B cell (primary cell): ENCODE data around the gene SLC35G2. TPM values are rescaled to one million over a fixed set of nuclear protein-coding genes. Genes with fewer than 3 reads are reported as not detected.
"Not testable (repeated sequence)": the region's sequence is repeated elsewhere in the genome, so short reads cannot be mapped to it uniquely, and the experiment has no call there.

Experiments
- ATAC-seq: fragments of 200-7000 bp; cut with Tn5 transposase; one replicate; pipeline ENCODE4 v1.10.0; 2021; ENCODE audit warnings: low read depth, mild to moderate bottlenecking, moderate number of reproducible peaks, moderate library complexity
- CTCF ChIA-PET: fragments of 350-600 bp; sonication (Branson Sonifier 250); formaldehyde crosslinking; loops from one replicate; lab custom pipeline; 2021; ENCODE audit warnings: antibody characterized with exemption, inconsistent platforms; lab: Charles Lee
- POLR2A ChIA-PET: fragments of 350-600 bp; sonication (Branson Sonifier 250); formaldehyde crosslinking; loops from one replicate; lab custom pipeline; 2021; ENCODE audit warnings: antibody characterized with exemption; lab: Charles Lee
- DNase-seq: peaks from one replicate; pipeline ENCODE4 v3.0.0; 2013
- H2AFZ ChIP-seq: 2 replicates; pipeline ENCODE4 v1.6.1; 2012; ENCODE audit warnings: mild to moderate bottlenecking, low read depth, low read length; ENCODE audit not compliant: insufficient read depth, poor library complexity, severe bottlenecking
- H3K27ac ChIP-seq, 2 donors: 1 replicate in 1 of 2; 2 replicates in 1 of 2; pipeline ENCODE4 v1.5.1; 2012 to 2013; ENCODE audit warnings: low read length in 2 of 2, mild to moderate bottlenecking in 2 of 2, moderate library complexity in 1 of 2
- H3K27me3 ChIP-seq, 4 experiments: fragments of 200-600 bp in 1 of 4; sonication (generic) in 1 of 4; replicated peaks in 1 of 4; 1 replicate in 2 of 4; 2 replicates in 2 of 4; pipeline versions ENCODE4 v1.6.1 to v1.7.0; 2013 to 2016; ENCODE audit warnings: low read length in 3 of 4, mild to moderate bottlenecking in 2 of 4, mixed read lengths in 1 of 4, moderate library complexity in 1 of 4; ENCODE audit not compliant: insufficient read depth in 4 of 4, control insufficient read depth in 3 of 4; ENCODE audit errors: control extremely low read depth in 1 of 4
- H3K36me3 ChIP-seq, 2 experiments: replicated peaks in 1 of 2; 1 replicate in 1 of 2; 2 replicates in 1 of 2; pipeline versions ENCODE4 v1.6.1 to v1.7.1; 2013; ENCODE audit warnings: low read length in 1 of 2; ENCODE audit not compliant: insufficient read depth in 2 of 2, control insufficient read depth in 1 of 2; ENCODE audit errors: control extremely low read depth in 1 of 2, extremely low read depth in 1 of 2
- H3K4me1 ChIP-seq, 2 donors: fragments of 200-600 bp in 1 of 2; sonication (generic) in 1 of 2; 1 replicate in 1 of 2; 2 replicates in 1 of 2; pipeline versions ENCODE4 v1.5.1 to v1.6.1; 2013 to 2017; ENCODE audit warnings: low read length in 2 of 2; ENCODE audit not compliant: control insufficient read depth in 2 of 2, insufficient read depth in 2 of 2
- H3K4me2 ChIP-seq: replicated peaks from 2 replicates; pipeline ENCODE3; 2012; ENCODE audit warnings: mild to moderate bottlenecking, low read depth, low read length; ENCODE audit not compliant: poor library complexity, severe bottlenecking
- H3K4me3 ChIP-seq, 5 experiments: fragments of 200-600 bp in 1 of 5; sonication (generic) in 1 of 5; 1 replicate in 3 of 5; 2 replicates in 2 of 5; pipeline versions ENCODE4 v1.5.1 to v1.7.0; 2011 to 2016; ENCODE audit warnings: low read length in 4 of 5, mild to moderate bottlenecking in 4 of 5, low read depth in 2 of 5, control low read depth in 1 of 5, moderate library complexity in 1 of 5; ENCODE audit not compliant: insufficient read depth in 1 of 5; ENCODE audit errors: control extremely low read depth in 1 of 5, extremely low read depth in 1 of 5
- H3K79me2 ChIP-seq: fragments of 200-600 bp; sonication (generic); one replicate; pipeline ENCODE4 v1.6.0; 2016; ENCODE audit warnings: low read length; ENCODE audit not compliant: control insufficient read depth, insufficient read depth
- H3K9ac ChIP-seq: fragments of 200-600 bp; sonication (generic); 2 replicates; pipeline ENCODE4 v1.6.1; 2017; ENCODE audit warnings: mild to moderate bottlenecking, low read length, moderate library complexity
- H3K9me3 ChIP-seq, 3 donors: one replicate each; pipeline versions ENCODE4 v1.6.1 to v1.7.1; 2013; ENCODE audit warnings: low read length in 2 of 3; ENCODE audit not compliant: control insufficient read depth in 2 of 3, insufficient read depth in 1 of 3; ENCODE audit errors: control extremely low read depth in 1 of 3
- H4K20me1 ChIP-seq: 2 replicates; pipeline ENCODE4 v1.6.0; 2012; ENCODE audit warnings: mild to moderate bottlenecking, low read length; ENCODE audit not compliant: insufficient read depth, control insufficient read depth, poor library complexity, severe bottlenecking
- H3K27ac Mint-ChIP-seq: one replicate; pipeline ENCODE4 v1.8.0; 2021; ENCODE audit warnings: mixed read lengths
- H3K27me3 Mint-ChIP-seq: one replicate; pipeline ENCODE4 v1.8.0; 2021; ENCODE audit warnings: mixed read lengths
- H3K4me1 Mint-ChIP-seq: one replicate; pipeline ENCODE4 v1.8.0; 2021; ENCODE audit warnings: mixed read lengths
- H3K4me3 Mint-ChIP-seq: one replicate; pipeline ENCODE4 v1.8.0; 2021; ENCODE audit warnings: mixed read lengths
- H3K9me3 Mint-ChIP-seq: one replicate; pipeline ENCODE4 v1.8.0; 2022; ENCODE audit warnings: mixed read lengths; ENCODE audit not compliant: insufficient read depth
- CTCF ChIP-seq: fragments of 200-600 bp; IDR thresholded peaks from one replicate; pipeline ENCODE4 v1.8.0; 2022; ENCODE audit warnings: antibody characterized with exemption, mild to moderate bottlenecking
- EZH2 ChIP-seq: IDR thresholded peaks from 2 replicates; pipeline ENCODE4 v1.6.1; 2012; ENCODE audit warnings: borderline replicate concordance, low read depth, mild to moderate bottlenecking, moderate library complexity, low read length; ENCODE audit not compliant: insufficient read depth, poor library complexity, severe bottlenecking
- WGBS: methylation state at CpG from one replicate; pipeline ENCODE4 v1.1.5; 2013; ENCODE audit warnings: missing lambda C conversion rate; ENCODE audit not compliant: insufficient coverage; 5-methylcytosine and 5-hydroxymethylcytosine counted together
- intact Hi-C: fragments of 100-400 bp; cut with micrococcal nuclease; formaldehyde crosslinking; loops from one replicate; pipeline ENCODE4 v1.10.0; 2022
- polyA plus RNA-seq: library from polyadenylated mRNA; depleted of rRNA; stranded (reverse); fragments of >200 nt; gene quantifications from 2 replicates; pipeline ENCODE4 v1.2.3, GENCODE V29; 2012
- total RNA-seq, 2 donors: library from RNA; stranded (reverse); fragments of 120-200 nt in 1 of 2; gene quantifications; 1 replicate in 1 of 2; 2 replicates in 1 of 2; pipeline versions ENCODE4 v1.2.3 to v1.2.4, GENCODE V29; 2013 to 2022

Gene SLC35G2
- total and polyA plus RNA-seq, 2 donors (not counting 1 experiment from before 2014, with no cell fraction given): 0.07 to 9.4 TPM

DNA sequence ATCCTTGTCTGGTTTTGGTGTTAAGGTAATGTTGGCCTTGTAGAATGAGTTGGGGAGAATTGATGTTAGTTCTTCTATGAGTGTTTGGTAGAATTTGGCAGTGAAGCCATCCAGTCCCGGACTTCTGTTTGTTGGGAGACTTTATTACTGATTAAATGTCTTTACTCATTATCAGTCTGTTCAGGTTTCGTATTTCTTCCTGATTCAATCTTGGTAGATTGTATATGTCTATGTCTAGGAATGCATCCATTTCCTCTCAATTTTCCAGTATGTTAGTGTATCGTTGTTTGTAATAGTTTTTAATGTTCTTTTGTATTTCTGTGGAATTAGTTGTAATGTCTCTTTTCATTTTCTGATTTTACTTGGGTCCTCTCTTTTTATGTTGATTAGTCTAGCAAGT, 82.5 kb downstream of the SLC35G2 start:
- Histone ChIP-seq H4K20me1 (peaks cover 15% of the 10 kb centered on the region), H3K9me3 (peaks cover 0 to 28% (median 22%) of the 10 kb centered on the region in 3 donors), H3K27ac (peak overlapping the region in 1 of 2 donors; percentile 24), H3K36me3 (peaks cover 0 to 13% of the 10 kb centered on the region in 2 experiments), H3K9ac (no peak overlapping the region), H3K27me3 (no peaks in the 10 kb centered on the region), H2AFZ (no peak overlapping the region), H3K79me2 (peaks cover 94% of the 10 kb centered on the region), H3K4me1 (peaks cover 25 to 50% of the 10 kb centered on the region in 2 donors), H3K4me3 (no peak overlapping the region), H3K4me2 (no peak overlapping the region)
- POLR2A ChIA-PET: no interaction called here
- Mint-ChIP-seq H3K4me1 (peaks cover 62% of the 10 kb centered on the region), H3K4me3 (no peak overlapping the region), H3K27ac (no peak overlapping the region), H3K9me3 (peaks cover 4% of the 10 kb centered on the region), H3K27me3 (no peaks in the 10 kb centered on the region)
- CTCF ChIA-PET: interaction anchor here (0.9 kb wide), 1 partner anchor 112 kb away, joined by 3 read pairs; no protein-coding TSS in a partner anchor
- DNase-seq (no peak), ATAC-seq (no peak)
- intact Hi-C loops: loop anchor here (1.0 to 5.0 kb wide), 3 partner anchors 8 to 39 kb away; partner anchors contain the start of gene NCK1
- WGBS: no CpG with 5 or more reads among the region's 3 CpGs
- no peak for TF ChIP-seq CTCF
- no peak for TF ChIP-seq EZH2

GRCh38 chr3:136902530-136902929, 83.6 kb downstream of the SLC35G2 start:
- POLR2A ChIA-PET, H2AFZ ChIP-seq, H3K4me3 ChIP-seq, H3K27me3 Mint-ChIP-seq, H3K9me3 Mint-ChIP-seq, CTCF ChIA-PET, H3K27me3 ChIP-seq: not testable (repeated sequence)
- Histone ChIP-seq H3K4me2 (peak overlapping the region; percentile 34), H3K27ac (peak overlapping the region in 1 of 2 donors; percentile 37), H3K4me1 (peaks cover 31 to 46% of the 10 kb centered on the region in 2 donors), H3K79me2 (peaks cover 94% of the 10 kb centered on the region), H3K36me3 (peaks cover 0 to 13% of the 10 kb centered on the region in 2 experiments), H3K9me3 (peaks cover 0 to 34% (median 22%) of the 10 kb centered on the region in 3 donors), H4K20me1 (peaks cover 22% of the 10 kb centered on the region), H3K9ac (peak overlapping the region; percentile 6)
- peak overlapping the region; percentile 52 for H3K4me3 Mint-ChIP-seq
- peak; percentile 16 for DNase-seq
- intact Hi-C loops: loop anchor here (5.0 kb wide), 2 partner anchors 35 to 40 kb away; partner anchors contain the start of gene NCK1
- WGBS: no CpG with 5 or more reads among the region's 1 CpG
- H3K4me1 Mint-ChIP-seq: peaks cover 64% of the 10 kb centered on the region
- H3K27ac Mint-ChIP-seq: peak overlapping the region; percentile 82
- ATAC-seq: peak; percentile 21
